Suprapubic skin (tissue), 4 donors: ENCODE measurements around the gene GJB4. TPM values are rescaled to one million over a fixed set of nuclear protein-coding genes. Genes with fewer than 3 reads are reported as not detected.

Experiments
- DNase-seq, 2 donors: peaks; one replicate each; pipeline ENCODE4 v3.0.0-alpha.2; 2019; ENCODE audit warnings: low spot score in 2 of 2
- H3K27ac ChIP-seq: fragments of 200-600 bp; sonication (generic); one replicate; pipeline ENCODE4 v1.5.1; 2019
- H3K27me3 ChIP-seq: fragments of 200-600 bp; sonication (generic); one replicate; pipeline ENCODE4 v1.5.1; 2019
- H3K36me3 ChIP-seq: fragments of 200-600 bp; sonication (generic); one replicate; pipeline ENCODE4 v1.5.1; 2019
- H3K4me1 ChIP-seq: fragments of 200-600 bp; sonication (generic); one replicate; pipeline ENCODE4 v1.5.1; 2019
- H3K4me3 ChIP-seq: fragments of 200-600 bp; sonication (generic); one replicate; pipeline ENCODE4 v1.5.1; 2019; ENCODE audit warnings: mild to moderate bottlenecking
- H3K9me3 ChIP-seq: fragments of 200-600 bp; sonication (generic); one replicate; pipeline ENCODE4 v1.5.1; 2019
- CTCF ChIP-seq, 2 donors: fragments of 200-600 bp in 1 of 2; fragments of 450-650 bp in 1 of 2; sonication (generic) in 1 of 2; IDR thresholded peaks; one replicate each; pipeline ENCODE4 v1.5.1; 2016 to 2019; ENCODE audit warnings: antibody characterized with exemption in 2 of 2, mild to moderate bottlenecking in 1 of 2, moderate library complexity in 1 of 2
- EP300 ChIP-seq: sonication (generic); formaldehyde crosslinking; IDR thresholded peaks from one replicate; pipeline ENCODE4 v1.6.1; 2017; ENCODE audit warnings: antibody characterized with exemption
- POLR2A ChIP-seq, 2 donors: fragments of 450-650 bp; IDR thresholded peaks; one replicate each; pipeline ENCODE4 v1.6.1; 2017; ENCODE audit warnings: antibody characterized with exemption in 2 of 2, mild to moderate bottlenecking in 2 of 2, moderate library complexity in 2 of 2
- POLR2AphosphoS5 ChIP-seq, 3 donors: sonication (generic); formaldehyde crosslinking; IDR thresholded peaks; one replicate each; pipeline ENCODE4 v1.6.1; 2017; ENCODE audit warnings: antibody characterized with exemption in 3 of 3
- WGBS: methylation state at CpG from one replicate; pipeline ENCODE4 v1.1.5; 2018; 5-methylcytosine and 5-hydroxymethylcytosine counted together
- total RNA-seq, 4 donors: library from RNA; depleted of rRNA; stranded (reverse); fragments of >200 nt; gene quantifications; one replicate each; pipeline ENCODE4 v1.1.0, GENCODE V29; 2016

GJB4 gene
- total RNA-seq, 4 donors from 2014 or later = 13.7 to 41.4 (median 35.5) TPM

- H3K36me3 ChIP-seq = no peaks in the 10 kb centered on the region
- no peaks in the 10 kb centered on the region for H3K9me3 ChIP-seq
- peak; percentile 50 to 98 for TF ChIP-seq CTCF (IDR thresholded peaks at IDR 0.05)
- no peak for TF ChIP-seq POLR2AphosphoS5 (IDR thresholded peaks at IDR 0.05)
- TF ChIP-seq EP300 = no peak
- TF ChIP-seq POLR2A (IDR thresholded peaks at IDR 0.05) = no peak
- no peak overlapping the region for H3K27ac ChIP-seq
- 15% methylated on average over 12 of the region's 16 CpGs for WGBS
- DNase-seq = no peak
- peaks cover 2% of the 10 kb centered on the region for H3K27me3 ChIP-seq
- H3K4me1 ChIP-seq = peaks cover 4% of the 10 kb centered on the region
- no peak overlapping the region for H3K4me3 ChIP-seq
Measured at GRCh38 chr1:34742667-34743270, 16.8 kb upstream of the GJB4 start.

DNA sequence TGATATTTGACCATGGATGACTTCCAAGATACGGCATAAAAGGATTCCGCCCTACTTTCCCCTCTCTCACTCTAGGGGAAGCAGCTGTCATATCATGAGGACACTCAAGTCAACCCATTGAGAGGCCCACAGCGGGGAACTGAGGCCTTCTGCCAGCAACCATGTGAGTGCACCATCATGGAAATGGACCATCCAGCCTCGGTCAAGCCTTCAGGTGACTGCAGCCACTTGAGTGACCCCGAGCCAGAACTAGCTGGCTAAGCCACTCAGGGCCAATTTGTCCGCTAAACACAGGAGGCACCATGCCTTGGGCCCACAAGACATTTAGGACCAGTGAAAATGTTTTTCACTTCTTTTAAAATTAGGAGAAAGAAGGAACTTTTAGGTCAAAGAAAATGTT is 15.8 kb upstream of the GJB4 start:
- H3K27me3 ChIP-seq = peaks cover 2% of the 10 kb centered on the region
- H3K27ac ChIP-seq = no peak overlapping the region
- H3K9me3 ChIP-seq = no peaks in the 10 kb centered on the region
- TF ChIP-seq CTCF (IDR thresholded peaks at IDR 0.05) = no peak
- no peak for TF ChIP-seq EP300
- TF ChIP-seq POLR2AphosphoS5 (IDR thresholded peaks at IDR 0.05) = no peak
- no peak for TF ChIP-seq POLR2A (IDR thresholded peaks at IDR 0.05)
- H3K36me3 ChIP-seq = no peaks in the 10 kb centered on the region
- WGBS = 85% methylated on average over 6 of the region's 6 CpGs
- H3K4me3 ChIP-seq = no peak overlapping the region
- H3K4me1 ChIP-seq = peaks cover 4% of the 10 kb centered on the region
- no peak for DNase-seq

GRCh38 chr1:34744851-34745250 is 14.7 kb upstream of the GJB4 start:
- Histone ChIP-seq H3K4me1 (peaks cover 4% of the 10 kb centered on the region), H3K9me3 (no peaks in the 10 kb centered on the region), H3K4me3 (no peak overlapping the region), H3K27me3 (peaks cover 2% of the 10 kb centered on the region), H3K36me3 (no peaks in the 10 kb centered on the region), H3K27ac (no peak overlapping the region)
- 80% methylated on average over 3 of the region's 3 CpGs for WGBS
- TF ChIP-seq EP300 = no peak
- no peak for TF ChIP-seq POLR2A (IDR thresholded peaks at IDR 0.05)
- TF ChIP-seq CTCF (IDR thresholded peaks at IDR 0.05) = no peak
- DNase-seq = no peak

- peaks cover 4% of the 10 kb centered on the region for H3K4me1 ChIP-seq
- no peak for DNase-seq
- no peaks in the 10 kb centered on the region for H3K36me3 ChIP-seq
- TF ChIP-seq POLR2AphosphoS5 (IDR thresholded peaks at IDR 0.05) (no peak), EP300 (no peak), POLR2A (IDR thresholded peaks at IDR 0.05) (no peak), CTCF (IDR thresholded peaks at IDR 0.05) (no peak)
- peaks cover 2% of the 10 kb centered on the region for H3K27me3 ChIP-seq
- H3K27ac ChIP-seq = no peak overlapping the region
- no peak overlapping the region for H3K4me3 ChIP-seq
- 89% methylated on average over 4 of the region's 5 CpGs for WGBS
- no peaks in the 10 kb centered on the region for H3K9me3 ChIP-seq
Measured at GRCh38 chr1:34745666-34746065, 13.9 kb upstream of the GJB4 start.

DNA sequence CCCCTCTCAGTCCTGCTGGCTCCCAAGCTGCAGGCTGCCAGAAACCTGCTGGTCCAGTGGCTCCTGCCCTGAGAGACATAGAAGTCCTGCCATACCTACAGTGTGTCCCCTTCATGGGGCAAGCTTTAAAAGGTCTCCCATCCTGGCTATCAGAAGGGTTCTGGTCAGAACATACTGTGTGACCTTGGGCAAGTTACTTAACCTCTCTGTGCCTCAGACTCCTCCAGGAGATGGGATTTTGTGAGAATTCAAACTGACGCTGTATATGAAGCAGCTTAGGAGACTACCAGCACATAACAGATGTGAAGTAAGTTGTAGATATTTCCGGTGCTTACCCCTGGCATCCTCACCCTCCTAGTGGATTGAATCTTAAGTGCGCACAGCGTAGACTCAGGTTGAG is 13.4 kb upstream of the GJB4 start:
- TF ChIP-seq POLR2A (IDR thresholded peaks at IDR 0.05) = no peak
- TF ChIP-seq POLR2AphosphoS5 (IDR thresholded peaks at IDR 0.05) = no peak
- no peak for TF ChIP-seq CTCF (IDR thresholded peaks at IDR 0.05)
- no peak for TF ChIP-seq EP300
- no peak for DNase-seq
- no peaks in the 10 kb centered on the region for H3K36me3 ChIP-seq
- peaks cover 4% of the 10 kb centered on the region for H3K4me1 ChIP-seq
- WGBS = 84% methylated on average over 4 of the region's 4 CpGs
- no peak overlapping the region for H3K4me3 ChIP-seq
- H3K9me3 ChIP-seq = no peaks in the 10 kb centered on the region
- H3K27me3 ChIP-seq = peaks cover 2% of the 10 kb centered on the region
- H3K27ac ChIP-seq = no peak overlapping the region
